Hepatic stellate cell (primary cell): ENCODE data around the gene KLF2.

ENCODE experiments used
- DNase-seq: peaks from one replicate; pipeline ENCODE4 v3.0.0; 2011; ENCODE audit warnings: low spot score

KLF2 gene

DNA sequence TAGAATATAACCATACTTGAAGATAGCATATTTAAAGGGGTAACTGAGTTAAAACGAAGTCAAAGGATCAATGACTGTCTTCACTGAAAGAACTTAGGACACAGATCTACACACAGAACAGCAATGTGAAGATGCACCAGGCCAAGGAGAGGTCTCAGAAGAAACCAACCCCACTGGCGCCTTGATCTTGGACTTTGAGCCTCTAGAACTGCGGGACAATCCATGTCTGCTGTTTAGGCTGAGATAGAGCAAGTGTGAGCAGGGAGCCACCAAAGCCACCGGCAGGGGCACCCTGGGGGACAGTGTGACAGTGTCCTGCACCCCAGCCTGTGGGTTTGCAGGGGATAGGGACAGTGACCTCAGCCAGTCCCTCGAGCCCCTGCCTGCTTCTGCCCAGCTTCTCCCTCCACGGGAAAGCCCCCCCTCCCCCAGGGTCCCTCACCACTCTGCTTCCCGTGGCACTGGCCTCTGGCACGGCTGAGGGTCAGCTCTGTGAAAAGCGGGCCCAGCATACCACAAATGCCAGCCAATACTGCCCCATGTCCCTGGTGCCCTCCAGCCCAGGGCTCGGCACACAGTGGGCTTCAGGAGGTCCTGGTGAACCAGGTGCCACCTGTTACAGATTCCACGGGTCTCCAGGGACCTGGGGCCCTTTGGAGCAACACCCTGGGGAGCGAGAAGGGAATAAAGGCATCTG lies 40.8 kb downstream of the KLF2 start:
- DNase-seq = no peak

- DNase-seq = no peak
These were observed 41.4 kb downstream of the KLF2 start for GRCh38 chr19:16366056-16366432.

DNA sequence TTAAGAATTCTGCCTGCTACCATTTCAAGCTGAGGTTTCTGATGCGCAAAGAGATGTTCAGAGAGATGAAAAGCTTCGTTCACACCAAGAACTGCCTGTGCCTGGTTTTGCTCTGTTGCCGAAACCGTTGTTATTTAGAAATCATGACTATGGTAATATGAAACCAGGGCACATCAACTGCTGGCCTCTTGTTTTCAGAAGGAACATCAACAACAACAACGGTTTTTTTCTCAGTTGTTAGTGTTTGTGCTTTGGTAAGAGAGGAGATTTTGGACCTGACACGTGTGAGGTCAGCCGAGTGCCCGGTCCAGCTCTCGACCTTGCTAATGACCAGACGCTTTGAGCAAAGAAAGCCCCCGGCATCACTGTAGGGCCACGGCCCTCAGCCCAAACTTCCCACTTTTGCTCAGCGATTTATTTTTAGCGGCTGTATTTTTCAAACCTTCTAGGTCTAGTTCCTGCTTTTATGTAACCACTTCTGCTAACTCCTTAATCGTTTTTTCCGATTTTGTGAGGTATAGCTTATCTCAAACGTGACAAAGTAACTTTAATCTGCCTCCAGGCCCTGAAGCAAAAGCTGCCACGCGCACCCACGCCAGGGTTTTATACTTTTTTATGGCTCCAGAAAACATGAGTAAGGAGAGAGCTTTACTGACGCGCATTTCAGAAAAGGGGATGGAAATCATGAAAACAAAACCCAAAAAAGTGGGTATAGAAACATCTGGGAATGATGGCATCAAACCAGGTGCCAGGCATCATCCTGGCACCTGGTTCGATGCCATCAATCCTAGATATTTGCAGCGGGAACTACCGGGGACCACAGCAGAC lies 42.0 kb downstream of the KLF2 start:
- DNase-seq = no peak

- no peak for DNase-seq
These were observed 42.6 kb downstream of the KLF2 start for GRCh38 chr19:16367261-16367683.

GRCh38 chr19:16368385-16369305 lies 44.0 kb downstream of the KLF2 start:
- no peak for DNase-seq

DNA sequence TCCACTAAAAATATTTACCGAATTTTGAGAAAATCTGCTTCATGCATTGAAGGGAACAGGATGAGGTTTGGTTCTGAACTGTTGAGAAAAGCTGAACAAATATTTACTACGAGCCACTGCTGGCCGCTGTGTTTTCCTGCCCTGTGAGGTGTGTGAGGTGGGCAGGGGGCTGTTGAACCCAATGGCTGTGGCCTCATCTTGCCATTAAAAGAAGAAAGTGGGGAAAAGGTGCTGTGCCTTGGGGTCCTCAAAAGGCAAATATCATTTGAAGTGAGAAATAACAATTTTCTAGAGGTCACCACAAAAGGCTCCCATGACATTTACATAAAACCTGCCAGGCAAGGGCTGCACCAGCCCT lies 44.7 kb downstream of the KLF2 start:
- no peak for DNase-seq

DNA sequence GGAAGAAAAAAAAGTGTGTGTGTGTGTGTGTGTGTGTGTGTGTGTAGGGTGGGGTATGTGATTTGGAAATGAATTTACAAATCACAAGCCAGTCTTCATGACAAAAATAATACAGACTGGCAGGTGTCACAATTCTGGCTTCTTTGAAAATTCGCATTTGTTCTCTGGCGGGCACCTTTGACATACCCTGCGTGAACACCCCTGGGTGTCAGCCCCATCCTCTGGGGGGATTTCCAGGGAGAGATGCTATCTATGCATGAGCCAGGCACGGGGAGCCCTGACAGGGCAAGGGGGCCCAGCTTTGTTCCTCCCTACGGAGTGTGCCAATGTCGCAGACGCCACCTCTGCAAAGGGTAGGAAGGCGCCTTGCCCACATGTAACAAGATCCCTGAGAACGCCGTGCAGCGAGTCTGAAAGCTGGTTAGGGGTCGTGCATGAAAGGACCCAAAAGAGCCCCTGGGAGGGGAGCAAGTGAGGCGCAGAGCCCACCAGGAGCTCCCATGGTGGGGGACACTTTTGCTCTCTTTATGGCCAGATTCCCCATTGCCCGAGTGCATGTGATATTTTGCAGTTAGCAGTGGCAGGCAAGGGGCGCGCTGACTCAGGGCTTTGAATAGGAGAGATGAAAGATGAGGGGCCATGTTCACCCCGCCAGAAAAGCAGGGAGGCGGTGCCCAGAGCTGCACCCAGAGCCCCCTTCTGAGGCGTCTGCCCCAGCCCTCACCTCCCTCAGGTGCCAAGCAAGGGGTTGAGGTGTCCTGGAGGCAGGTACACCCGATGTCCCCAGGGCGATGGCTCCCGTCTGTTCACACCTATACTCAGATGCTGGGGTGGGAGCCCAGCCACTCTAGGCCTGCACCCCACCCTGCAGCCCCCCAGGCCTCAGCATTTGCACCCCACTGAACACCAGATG lies 45.3 kb downstream of the KLF2 start:
- DNase-seq = no peak

- DNase-seq = no peak
These were observed 46.2 kb downstream of the KLF2 start for GRCh38 chr19:16370641-16371391.

- no peak for DNase-seq
These were observed 46.9 kb downstream of the KLF2 start for GRCh38 chr19:16371540-16371986.

DNA sequence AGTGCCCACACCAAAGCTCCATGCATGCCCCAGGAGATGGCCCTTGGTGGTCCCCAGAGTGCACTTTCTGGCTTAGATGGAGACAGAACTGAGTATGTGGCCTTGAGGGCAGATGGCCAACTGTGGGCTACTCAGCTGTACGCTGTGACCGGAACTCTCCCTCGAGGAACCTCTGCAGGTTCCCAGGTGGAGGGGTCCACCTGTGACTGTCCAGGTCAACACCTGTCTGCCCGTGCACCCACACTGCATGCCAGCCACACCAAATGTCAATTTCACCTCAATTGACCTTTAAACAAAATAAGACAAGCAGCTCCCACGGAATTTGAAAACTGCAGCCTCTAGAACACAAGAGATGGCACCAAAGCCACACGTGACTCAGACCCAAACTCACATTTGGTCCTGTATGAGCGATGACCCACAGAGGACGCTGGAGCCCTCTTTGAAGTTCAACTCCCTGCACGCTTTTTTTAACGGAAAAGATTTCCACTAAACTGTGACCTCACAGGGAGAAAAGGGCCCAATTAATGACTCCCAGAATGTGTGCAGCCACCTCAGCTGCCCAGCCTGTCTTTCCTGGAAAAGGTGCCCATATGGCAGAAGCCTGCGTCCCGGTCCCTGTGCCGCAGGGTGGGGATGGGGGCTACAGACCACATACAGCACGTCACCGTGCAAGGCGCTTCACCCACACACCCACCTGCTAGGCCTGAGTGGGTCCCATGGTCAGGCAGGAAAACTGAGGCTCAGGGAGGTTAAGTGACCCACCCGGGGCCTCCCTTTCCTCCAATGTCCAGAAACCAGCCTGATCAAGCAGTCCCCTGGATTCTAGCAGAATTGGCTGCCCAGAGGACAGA lies 47.7 kb downstream of the KLF2 start:
- DNase-seq = no peak

GRCh38 chr19:16373079-16373478 lies 48.5 kb downstream of the KLF2 start:
- no peak for DNase-seq

DNA sequence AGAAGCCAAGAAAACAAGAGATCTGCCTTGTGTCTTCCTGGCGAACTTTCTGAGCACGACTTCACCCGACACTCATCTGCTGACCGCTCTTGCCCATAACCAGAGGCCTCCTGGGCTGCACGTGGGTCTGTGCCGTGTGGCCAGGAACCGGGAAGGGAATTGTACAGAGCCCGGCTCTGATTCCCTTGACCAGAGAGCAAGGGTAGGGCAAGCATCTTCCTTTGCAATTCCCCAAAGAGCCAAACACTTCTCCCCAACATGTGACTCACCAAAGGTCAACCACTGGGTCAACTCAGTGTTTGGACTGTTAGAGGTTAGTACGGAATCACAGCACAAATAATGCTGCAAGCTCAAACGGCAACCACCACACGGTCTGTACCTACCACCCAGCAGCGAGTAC lies 48.9 kb downstream of the KLF2 start:
- DNase-seq = peak; percentile 83

DNA sequence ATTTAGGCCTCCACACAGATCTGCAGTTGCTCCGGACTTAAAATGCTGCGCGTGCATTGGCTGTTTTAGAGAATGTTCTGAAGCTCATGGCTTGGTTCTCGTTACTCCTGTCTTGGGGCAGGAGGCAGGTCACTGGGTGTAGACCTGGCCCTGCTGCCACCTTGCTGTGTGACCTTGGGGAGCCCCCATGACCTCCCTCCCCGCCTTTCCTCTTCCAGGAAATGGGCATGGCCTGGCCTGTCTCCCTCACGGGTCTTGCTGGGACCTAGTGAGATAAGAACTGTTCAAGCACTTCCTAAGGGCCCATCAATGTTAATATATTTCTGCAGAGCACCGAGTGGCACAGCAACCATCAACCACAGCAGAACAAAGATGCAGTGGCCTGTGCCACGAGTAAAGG lies 49.4 kb downstream of the KLF2 start:
- no peak for DNase-seq

GRCh38 chr19:16374436-16374835 lies 49.8 kb downstream of the KLF2 start:
- no peak for DNase-seq

DNA sequence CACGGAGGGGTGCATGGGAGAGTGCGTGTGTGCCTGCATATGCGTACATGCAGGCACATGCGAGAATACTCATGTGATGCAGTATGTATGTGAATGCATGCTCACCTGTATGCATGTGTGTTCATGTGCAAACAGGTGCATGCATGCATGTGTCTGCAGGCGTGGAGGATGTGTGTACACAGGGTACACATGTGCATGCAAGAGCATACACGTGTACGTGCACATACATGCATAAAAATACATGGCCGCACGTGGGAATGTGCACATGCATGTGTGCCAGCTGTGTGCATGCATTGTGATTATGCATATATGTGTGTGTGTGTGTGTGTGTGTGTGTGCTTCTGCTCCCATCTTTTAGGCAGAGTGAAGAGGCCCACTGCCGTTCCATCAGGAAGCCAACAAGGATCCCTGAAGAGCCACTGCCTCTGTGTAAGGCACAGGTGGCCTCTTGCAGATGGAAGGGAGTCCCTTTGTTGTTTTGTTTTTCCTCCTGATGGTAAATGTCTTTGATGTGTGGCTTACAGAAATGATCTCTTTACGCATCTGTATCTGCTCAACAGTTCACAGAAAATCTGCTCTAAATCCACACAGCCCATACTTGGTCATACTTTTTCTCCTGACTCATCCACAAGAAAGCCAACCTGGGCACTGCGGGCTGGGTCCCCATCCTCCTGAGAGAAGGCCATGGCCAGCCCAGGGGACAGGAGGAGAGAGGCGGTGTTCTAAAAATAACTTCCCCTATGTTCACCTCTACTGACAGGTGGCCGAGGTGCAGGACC lies 50.7 kb downstream of the KLF2 start:
- DNase-seq = no peak

- DNase-seq = no peak
These were observed 51.2 kb downstream of the KLF2 start for GRCh38 chr19:16375936-16376185.

- DNase-seq = no peak
These were observed 51.6 kb downstream of the KLF2 start for GRCh38 chr19:16376241-16376640.

DNA sequence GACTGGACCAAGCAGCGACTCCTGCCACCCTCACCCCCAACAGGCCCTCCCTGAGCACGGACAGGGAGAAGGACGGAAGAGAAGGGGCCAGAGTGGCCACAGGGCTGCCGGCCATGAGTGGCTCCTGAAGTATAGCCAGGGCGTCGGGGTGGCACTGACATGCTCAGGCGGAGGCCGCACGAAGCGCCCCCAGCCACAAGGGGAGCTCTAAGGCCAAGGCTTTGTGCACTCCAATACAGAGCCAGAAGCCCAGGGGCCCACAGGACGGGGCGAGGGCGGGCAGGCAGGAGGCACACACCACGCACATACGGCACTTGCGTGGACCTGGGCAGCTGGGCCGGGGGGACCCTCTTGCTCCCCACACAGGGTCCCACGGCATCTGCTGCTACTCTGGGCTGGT lies 52.0 kb downstream of the KLF2 start:
- no peak for DNase-seq

DNA sequence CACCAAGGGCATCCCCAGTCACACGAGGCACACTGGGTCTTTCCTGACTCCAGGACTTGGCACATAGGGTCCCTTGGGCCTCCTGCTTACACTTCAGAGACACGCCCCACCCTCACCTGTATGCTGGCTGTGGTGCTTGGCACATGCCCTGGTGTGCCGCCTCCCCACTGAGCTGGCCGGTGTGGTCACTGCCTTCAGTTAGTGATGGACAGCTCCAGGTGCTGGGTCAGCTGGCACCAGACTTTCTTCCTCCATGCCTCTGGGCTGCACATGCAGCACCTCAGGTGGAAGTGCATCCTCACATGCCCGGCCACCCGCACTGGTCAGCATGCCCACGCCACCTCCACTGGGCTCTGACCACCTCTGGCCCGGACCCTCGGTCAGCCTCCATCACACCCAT lies 52.9 kb downstream of the KLF2 start:
- no peak for DNase-seq
